T-helper 17 cell (primary cell): ENCODE measurements around the gene BCL11B. TPM values are rescaled to one million over a fixed set of nuclear protein-coding genes. Genes with fewer than 3 reads are reported as not detected.

ENCODE experiments used
- ATAC-seq: fragments of 150-1000 bp; cut with Tn5 transposase; 2 replicates; pipeline ENCODE4 v1.10.0; 2021; ENCODE audit warnings: mild to moderate bottlenecking, moderate library complexity
- DNase-seq, 3 donors: peaks; one replicate each; pipeline versions ENCODE4 v3.0.0 to v3.0.0-alpha.2; 2020 to 2021
- H3K9me3 ChIP-seq: one replicate; pipeline ENCODE4 v1.7.0; 2013; ENCODE audit warnings: low read length, mild to moderate bottlenecking; ENCODE audit not compliant: control insufficient read depth, poor library complexity, severe bottlenecking
- H3K27ac Mint-ChIP-seq: one replicate; pipeline ENCODE4 v1.8.0; 2022; ENCODE audit warnings: mild to moderate bottlenecking, moderate library complexity, mixed read lengths
- H3K27me3 Mint-ChIP-seq: one replicate; pipeline ENCODE4 v1.8.0; 2022; ENCODE audit warnings: mixed read lengths
- H3K36me3 Mint-ChIP-seq: one replicate; pipeline ENCODE4 v1.8.0; 2022; ENCODE audit warnings: low read depth, mixed read lengths
- H3K4me1 Mint-ChIP-seq: one replicate; pipeline ENCODE4 v1.8.0; 2022; ENCODE audit warnings: mild to moderate bottlenecking, mixed read lengths
- H3K4me3 Mint-ChIP-seq: one replicate; pipeline ENCODE4 v1.8.0; 2022; ENCODE audit warnings: mild to moderate bottlenecking, moderate library complexity, mixed read lengths
- total RNA-seq, 4 donors: library from RNA in 2 of 4; stranded (reverse) in 2 of 4; gene quantifications; one replicate each; pipeline ENCODE4 v1.2.3 and lab custom pipeline; 2022 to 2026

Gene BCL11B
- total RNA-seq, 2 donors from 2014 or later, result 167 to 174 TPM

GRCh38 chr14:99252940-99253868, 18.8 kb downstream of the BCL11B start:
- peak in 1 of 3 donors; percentile 67 for DNase-seq
- H3K9me3 ChIP-seq, result no peaks in the 10 kb centered on the region
- Mint-ChIP-seq H3K27ac (peak overlapping the region; percentile 100), H3K36me3 (peaks cover under 1% of the 10 kb centered on the region), H3K4me1 (peaks cover 77% of the 10 kb centered on the region), H3K27me3 (no peaks in the 10 kb centered on the region), H3K4me3 (peak overlapping the region; percentile 89)
- peak; percentile 69 for ATAC-seq

GRCh38 chr14:99252443-99252939, 19.5 kb downstream of the BCL11B start:
- no peak for ATAC-seq
- peaks cover 78% of the 10 kb centered on the region for H3K4me1 Mint-ChIP-seq
- no peaks in the 10 kb centered on the region for H3K27me3 Mint-ChIP-seq
- peak overlapping the region; percentile 89 for H3K4me3 Mint-ChIP-seq
- no peaks in the 10 kb centered on the region for H3K9me3 ChIP-seq
- H3K36me3 Mint-ChIP-seq, result peaks cover 3% of the 10 kb centered on the region
- H3K27ac Mint-ChIP-seq, result peak overlapping the region; percentile 100
- DNase-seq, result no peak

GRCh38 chr14:99251721-99252120, 20.3 kb downstream of the BCL11B start:
- H3K9me3 ChIP-seq, result no peaks in the 10 kb centered on the region
- H3K4me1 Mint-ChIP-seq, result peaks cover 80% of the 10 kb centered on the region
- no peak for ATAC-seq
- peak overlapping the region; percentile 100 for H3K27ac Mint-ChIP-seq
- peaks cover 4% of the 10 kb centered on the region for H3K36me3 Mint-ChIP-seq
- H3K27me3 Mint-ChIP-seq, result no peaks in the 10 kb centered on the region
- DNase-seq, result no peak
- peak overlapping the region; percentile 81 for H3K4me3 Mint-ChIP-seq

- H3K9me3 ChIP-seq, result no peaks in the 10 kb centered on the region
- Mint-ChIP-seq H3K27ac (peak overlapping the region; percentile 100), H3K4me3 (peak overlapping the region; percentile 87), H3K27me3 (no peaks in the 10 kb centered on the region), H3K4me1 (peaks cover 74% of the 10 kb centered on the region), H3K36me3 (peaks cover 6% of the 10 kb centered on the region)
- DNase-seq, result no peak
- peak; percentile 32 for ATAC-seq
Observed at GRCh38 chr14:99250636-99251208, 21.3 kb downstream of the BCL11B start.

- peak overlapping the region; percentile 100 for H3K27ac Mint-ChIP-seq
- no peak for DNase-seq
- ATAC-seq, result no peak
- H3K36me3 Mint-ChIP-seq, result peaks cover 6% of the 10 kb centered on the region
- H3K27me3 Mint-ChIP-seq, result no peaks in the 10 kb centered on the region
- no peaks in the 10 kb centered on the region for H3K9me3 ChIP-seq
- peaks cover 78% of the 10 kb centered on the region for H3K4me1 Mint-ChIP-seq
- H3K4me3 Mint-ChIP-seq, result peak overlapping the region; percentile 96
Observed at GRCh38 chr14:99249389-99249788, 22.6 kb downstream of the BCL11B start.

GRCh38 chr14:99248761-99249171, 23.2 kb downstream of the BCL11B start:
- peaks cover 78% of the 10 kb centered on the region for H3K4me1 Mint-ChIP-seq
- ATAC-seq (no peak), DNase-seq (no peak)
- no peaks in the 10 kb centered on the region for H3K9me3 ChIP-seq
- peak overlapping the region; percentile 96 for H3K4me3 Mint-ChIP-seq
- peak overlapping the region; percentile 100 for H3K27ac Mint-ChIP-seq
- H3K27me3 Mint-ChIP-seq, result no peaks in the 10 kb centered on the region
- H3K36me3 Mint-ChIP-seq, result peaks cover 10% of the 10 kb centered on the region

- Mint-ChIP-seq H3K36me3 (peaks cover 10% of the 10 kb centered on the region), H3K4me1 (peaks cover 79% of the 10 kb centered on the region), H3K27me3 (no peaks in the 10 kb centered on the region), H3K4me3 (peak overlapping the region; percentile 96), H3K27ac (peak overlapping the region; percentile 100)
- ATAC-seq (no peak), DNase-seq (no peak)
- H3K9me3 ChIP-seq, result no peaks in the 10 kb centered on the region
Observed at GRCh38 chr14:99247772-99248171, 24.2 kb downstream of the BCL11B start.

GRCh38 chr14:99247101-99247729, 24.8 kb downstream of the BCL11B start:
- no peaks in the 10 kb centered on the region for H3K27me3 Mint-ChIP-seq
- peak overlapping the region; percentile 100 for H3K27ac Mint-ChIP-seq
- no peaks in the 10 kb centered on the region for H3K9me3 ChIP-seq
- DNase-seq, result no peak
- peaks cover 79% of the 10 kb centered on the region for H3K4me1 Mint-ChIP-seq
- peak; percentile 13 for ATAC-seq
- peak overlapping the region; percentile 96 for H3K4me3 Mint-ChIP-seq
- H3K36me3 Mint-ChIP-seq, result peaks cover 10% of the 10 kb centered on the region

DNA sequence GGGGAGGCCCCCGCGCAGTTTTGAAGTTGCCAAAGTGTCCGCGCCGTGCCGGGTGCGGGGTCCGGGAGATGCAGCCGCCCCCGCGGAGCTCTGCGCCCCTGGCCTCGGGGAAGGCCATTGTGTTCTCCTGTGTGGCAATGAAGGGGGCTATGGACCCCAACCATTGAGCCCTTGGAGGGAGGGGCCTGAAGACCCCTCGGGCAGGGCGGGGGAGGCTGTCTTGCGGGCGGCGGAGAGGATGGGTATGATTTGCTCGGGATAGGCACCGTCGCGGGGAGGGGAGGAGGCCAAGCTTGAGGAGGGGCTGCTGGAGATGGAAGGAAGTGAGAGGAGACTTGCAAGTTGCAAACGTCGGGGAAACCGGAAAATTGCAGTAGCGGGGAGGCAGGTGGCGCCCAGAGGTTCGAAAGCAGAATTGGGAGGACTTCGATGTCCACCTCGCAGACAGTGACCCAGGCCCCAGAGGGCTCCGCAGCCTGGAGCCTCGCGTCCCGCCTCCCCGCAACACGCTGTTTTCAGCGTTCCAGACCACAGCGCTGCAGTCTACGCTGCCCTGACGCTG, 25.4 kb downstream of the BCL11B start:
- Mint-ChIP-seq H3K27ac (peak overlapping the region; percentile 100), H3K4me1 (peaks cover 82% of the 10 kb centered on the region), H3K27me3 (no peaks in the 10 kb centered on the region), H3K4me3 (peak overlapping the region; percentile 96), H3K36me3 (peaks cover 10% of the 10 kb centered on the region)
- H3K9me3 ChIP-seq, result no peaks in the 10 kb centered on the region
- DNase-seq, result no peak
- ATAC-seq, result peak; percentile 16

DNA sequence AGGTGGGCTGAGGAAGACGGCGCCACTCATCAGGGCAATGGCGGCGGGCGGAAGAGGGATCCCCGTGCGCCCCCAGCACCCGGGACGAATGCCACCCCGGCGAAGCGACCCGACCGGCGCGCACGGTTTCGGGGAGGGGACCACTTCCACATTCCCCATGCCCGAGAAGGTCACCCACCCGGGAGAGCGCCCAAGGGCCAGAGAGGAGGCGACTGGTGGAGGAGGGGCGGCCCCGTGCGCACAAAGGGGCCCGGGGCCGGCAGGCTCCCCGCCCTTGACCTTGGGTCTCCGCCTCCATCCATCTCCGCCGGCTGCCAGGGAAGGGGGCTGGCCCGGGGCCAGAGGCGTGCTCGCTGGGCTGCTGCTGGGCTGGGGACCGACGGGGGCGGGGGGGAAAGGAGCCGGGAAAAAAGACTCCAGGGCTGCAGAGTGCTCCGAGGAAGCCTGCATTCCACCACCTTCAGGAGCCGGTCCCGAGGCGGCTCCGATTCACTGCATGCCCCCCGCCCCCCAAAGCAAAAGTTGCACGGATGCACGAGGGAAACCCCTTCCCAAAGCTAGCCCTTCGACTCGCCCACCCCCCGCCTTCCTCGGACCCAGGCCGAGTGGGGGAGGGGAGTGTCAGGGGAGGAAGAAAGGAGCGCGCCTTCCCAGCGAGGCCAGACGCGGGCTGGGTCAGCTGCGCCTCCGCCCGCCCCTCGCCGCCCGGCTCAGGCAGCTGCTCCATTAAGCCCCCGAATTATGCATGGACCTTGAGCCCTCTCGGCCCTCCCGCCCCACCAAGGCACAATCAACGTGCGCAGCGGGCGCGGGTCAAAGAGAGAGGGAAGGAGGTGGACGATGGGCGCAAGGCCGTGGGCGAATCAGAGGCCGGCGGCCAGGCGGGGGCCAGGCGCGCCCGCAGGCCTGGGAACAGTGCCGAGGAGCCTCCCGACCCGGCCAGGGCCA, 26.2 kb downstream of the BCL11B start:
- Mint-ChIP-seq H3K27me3 (no peaks in the 10 kb centered on the region), H3K27ac (peak overlapping the region; percentile 100), H3K4me1 (peaks cover 83% of the 10 kb centered on the region), H3K36me3 (peaks cover 10% of the 10 kb centered on the region), H3K4me3 (peak overlapping the region; percentile 96)
- DNase-seq, result no peak
- ATAC-seq, result no peak
- H3K9me3 ChIP-seq, result no peaks in the 10 kb centered on the region

GRCh38 chr14:99244941-99245563, 26.9 kb downstream of the BCL11B start:
- no peaks in the 10 kb centered on the region for H3K9me3 ChIP-seq
- no peak for DNase-seq
- no peaks in the 10 kb centered on the region for H3K27me3 Mint-ChIP-seq
- H3K27ac Mint-ChIP-seq, result peak overlapping the region; percentile 100
- peak overlapping the region; percentile 96 for H3K4me3 Mint-ChIP-seq
- peaks cover 10% of the 10 kb centered on the region for H3K36me3 Mint-ChIP-seq
- H3K4me1 Mint-ChIP-seq, result peaks cover 84% of the 10 kb centered on the region
- ATAC-seq, result no peak
